ENCODE measurements around the gene MRPS25. TPM values are rescaled to one million over a fixed set of nuclear protein-coding genes. Genes with fewer than 3 reads are reported as not detected.

MRPS25 gene
- total RNA-seq, 1 experiment from 2014 or later: 58.3 TPM

- H2AFZ ChIP-seq (ENCODE audit: low read depth, low read length, poor library complexity, severe bottlenecking): no peak overlapping the region
- no peaks in the 10 kb centered on the region for H3K27me3 ChIP-seq (ENCODE audit: insufficient read depth, low read length)
- H3K4me1 ChIP-seq (ENCODE audit: control insufficient read depth in 1 of 2, insufficient read depth in 2 of 2, low read length in 2 of 2): no peaks in the 10 kb centered on the region
- no peaks in the 10 kb centered on the region for H3K9me2 ChIP-seq (ENCODE audit: insufficient read depth)
- peaks cover 18 to 19% of the 10 kb centered on the region in 2 experiments; a peak in 3 of 4 replicates for H3K36me3 ChIP-seq (ENCODE audit: control insufficient read depth in 1 of 2, insufficient read depth in 2 of 2, low read length in 2 of 2)
- no peaks in the 10 kb centered on the region for H3K79me2 ChIP-seq (ENCODE audit: insufficient read depth, low read length)
- BruUV-seq (replicated peaks): no TSS peak
- H3K9ac ChIP-seq (ENCODE audit: low read length): no peak overlapping the region
- H3K4me2 ChIP-seq (ENCODE audit: low read length): no peak overlapping the region
- H3K4me3 ChIP-seq (replicated peaks in 1 of 2; ENCODE audit: low read depth in 1 of 2, low read length in 2 of 2): no peak overlapping the region
- no peak overlapping the region for H3K27ac ChIP-seq (ENCODE audit: low read depth, low read length)
- H3K9me3 ChIP-seq (ENCODE audit: control insufficient read depth in 1 of 2, insufficient read depth in 1 of 2, low read depth in 1 of 2, low read length in 2 of 2): no peaks in the 10 kb centered on the region
- TF ChIP-seq ATF3 (IDR thresholded peaks at IDR 0.05) (no peak), POLR2AphosphoS5 (IDR thresholded peaks at IDR 0.05; ENCODE audit: low read depth, low read length) (no peak), YY1 (IDR thresholded peaks at IDR 0.05; ENCODE audit: extremely low read depth, insufficient replicate concordance, low read depth, low read length) (no peak), JUND (IDR thresholded peaks at IDR 0.05) (no peak), EZH2phosphoT487 (IDR thresholded peaks at IDR 0.05; ENCODE audit: borderline replicate concordance) (no peak), FOSL1 (IDR thresholded peaks at IDR 0.05; ENCODE audit: low read depth) (no peak), ZBTB33 (IDR thresholded peaks at IDR 0.05; ENCODE audit: extremely low read depth, insufficient replicate concordance, low read length) (no peak)
- no peak for ATAC-seq
- RAD21 ChIA-PET (ENCODE audit: low non-redundant PET in 1 of 2, low total read pairs in 2 of 2, uncharacterized antibody in 2 of 2, unreplicated experiment in 2 of 2): no interaction called here
- POLR2A ChIA-PET: no interaction called here
- no peaks in the 10 kb centered on the region for H4K20me1 ChIP-seq (ENCODE audit: insufficient read depth)
- DNase-seq (ENCODE audit: low read depth, low spot score): no peak
- CTCF ChIA-PET: no interaction called here
- intact Hi-C loops (cut with micrococcal nuclease): no loop called here
These were observed 21.6 kb upstream of the MRPS25 start for GRCh38 chr3:15086699-15087098.

DNA sequence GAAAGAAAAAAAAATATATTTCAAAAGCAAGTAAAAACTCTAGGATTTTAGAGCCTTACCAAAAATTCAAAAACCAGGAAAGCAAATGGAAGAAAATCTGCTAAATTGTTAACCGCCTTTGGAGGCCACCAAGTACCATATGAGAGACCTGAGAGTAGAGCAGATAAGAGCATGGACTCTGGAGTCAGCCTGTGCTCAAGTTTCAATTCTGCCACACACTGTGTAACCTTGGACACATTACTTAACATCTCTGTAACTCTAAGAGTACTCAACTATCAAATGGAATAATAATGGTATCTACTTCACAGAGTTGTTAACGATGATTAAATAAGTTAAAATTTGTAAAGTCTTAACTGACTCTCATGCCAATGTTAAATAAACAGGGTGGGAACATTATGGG, 21.1 kb upstream of the MRPS25 start:
- H3K27me3 ChIP-seq (ENCODE audit: insufficient read depth, low read length): no peaks in the 10 kb centered on the region
- DNase-seq (ENCODE audit: low read depth, low spot score) (no peak), ATAC-seq (no peak)
- no peak overlapping the region for H3K4me2 ChIP-seq (ENCODE audit: low read length)
- H3K4me3 ChIP-seq (replicated peaks in 1 of 2; ENCODE audit: low read depth in 1 of 2, low read length in 2 of 2): no peak overlapping the region
- H3K9ac ChIP-seq (ENCODE audit: low read length): no peak overlapping the region
- H3K9me3 ChIP-seq (ENCODE audit: control insufficient read depth in 1 of 2, insufficient read depth in 1 of 2, low read depth in 1 of 2, low read length in 2 of 2): no peaks in the 10 kb centered on the region
- peaks cover 19 to 22% of the 10 kb centered on the region in 2 experiments; a peak in 3 of 4 replicates for H3K36me3 ChIP-seq (ENCODE audit: control insufficient read depth in 1 of 2, insufficient read depth in 2 of 2, low read length in 2 of 2)
- H2AFZ ChIP-seq (ENCODE audit: low read depth, low read length, poor library complexity, severe bottlenecking): no peak overlapping the region
- H3K9me2 ChIP-seq (ENCODE audit: insufficient read depth): no peaks in the 10 kb centered on the region
- no peaks in the 10 kb centered on the region for H3K4me1 ChIP-seq (ENCODE audit: control insufficient read depth in 1 of 2, insufficient read depth in 2 of 2, low read length in 2 of 2)
- H4K20me1 ChIP-seq (ENCODE audit: insufficient read depth): no peaks in the 10 kb centered on the region
- H3K27ac ChIP-seq (ENCODE audit: low read depth, low read length): no peak overlapping the region
- no peaks in the 10 kb centered on the region for H3K79me2 ChIP-seq (ENCODE audit: insufficient read depth, low read length)
- intact Hi-C loops (cut with micrococcal nuclease): no loop called here
- RAD21 ChIA-PET (ENCODE audit: low non-redundant PET in 1 of 2, low total read pairs in 2 of 2, uncharacterized antibody in 2 of 2, unreplicated experiment in 2 of 2): no interaction called here
- POLR2A ChIA-PET: no interaction called here
- no TSS peak for BruUV-seq (replicated peaks)
- CTCF ChIA-PET: no interaction called here
- TF ChIP-seq EZH2 (IDR thresholded peaks at IDR 0.05): no peak
- no peak for TF ChIP-seq ATF3 (IDR thresholded peaks at IDR 0.05)
- TF ChIP-seq SP1 (IDR thresholded peaks at IDR 0.05; ENCODE audit: low read depth): no peak
- TF ChIP-seq ZFX (IDR thresholded peaks at IDR 0.05): no peak
- TF ChIP-seq RAD21 (IDR thresholded peaks at IDR 0.05; ENCODE audit: low read depth): no peak
- no peak for TF ChIP-seq EZH2phosphoT487 (IDR thresholded peaks at IDR 0.05; ENCODE audit: borderline replicate concordance)
- no peak for TF ChIP-seq CTCF (IDR thresholded peaks at IDR 0.05 in 2 of 3, conservative IDR thresholded peaks at IDR 0.05 in 1 of 3; ENCODE audit: borderline replicate concordance in 1 of 3, insufficient read depth in 1 of 3, low read depth in 2 of 3, low read length in 2 of 3)
- no peak for TF ChIP-seq SRF (IDR thresholded peaks at IDR 0.05; ENCODE audit: low read depth)
- TF ChIP-seq CEBPB (IDR thresholded peaks at IDR 0.05; ENCODE audit: low read depth): no peak
